GM12892 (cell line): ENCODE data around the gene CDK3.
A peak's percentile ranks its signal among the peaks of the same experiment; 100 is the strongest.

Experiments
- DNase-seq: peaks from one replicate; pipeline ENCODE4 v3.0.0; 2011; ENCODE audit not compliant: insufficient read length
- FAIRE-seq: peaks from 2 replicates; lab custom pipeline; 2011; peaks lifted over from hg19 to GRCh38; lab: Jason Lieb, UNC
- POLR2A ChIP-seq: IDR thresholded peaks from 2 replicates; pipeline ENCODE4 v1.6.1; 2011; ENCODE audit warnings: low read depth, low read length, control low read depth
- POLR2AphosphoS5 ChIP-seq: IDR thresholded peaks from 2 replicates; pipeline ENCODE4 v1.6.1; 2011; ENCODE audit warnings: low read depth, low read length, control low read depth
- TAF1 ChIP-seq: IDR thresholded peaks from 2 replicates; pipeline ENCODE4 v1.6.1; 2011; ENCODE audit warnings: low read depth, mild to moderate bottlenecking, control low read depth, low read length, borderline replicate concordance

The CDK3 gene

GRCh38 chr17:75995385-75995925 is 5.2 kb upstream of the CDK3 start:
- no peak for TF ChIP-seq POLR2AphosphoS5
- TF ChIP-seq POLR2A: no peak
- no peak for TF ChIP-seq TAF1
- DNase-seq (no peak), FAIRE-seq (no peak)

DNA sequence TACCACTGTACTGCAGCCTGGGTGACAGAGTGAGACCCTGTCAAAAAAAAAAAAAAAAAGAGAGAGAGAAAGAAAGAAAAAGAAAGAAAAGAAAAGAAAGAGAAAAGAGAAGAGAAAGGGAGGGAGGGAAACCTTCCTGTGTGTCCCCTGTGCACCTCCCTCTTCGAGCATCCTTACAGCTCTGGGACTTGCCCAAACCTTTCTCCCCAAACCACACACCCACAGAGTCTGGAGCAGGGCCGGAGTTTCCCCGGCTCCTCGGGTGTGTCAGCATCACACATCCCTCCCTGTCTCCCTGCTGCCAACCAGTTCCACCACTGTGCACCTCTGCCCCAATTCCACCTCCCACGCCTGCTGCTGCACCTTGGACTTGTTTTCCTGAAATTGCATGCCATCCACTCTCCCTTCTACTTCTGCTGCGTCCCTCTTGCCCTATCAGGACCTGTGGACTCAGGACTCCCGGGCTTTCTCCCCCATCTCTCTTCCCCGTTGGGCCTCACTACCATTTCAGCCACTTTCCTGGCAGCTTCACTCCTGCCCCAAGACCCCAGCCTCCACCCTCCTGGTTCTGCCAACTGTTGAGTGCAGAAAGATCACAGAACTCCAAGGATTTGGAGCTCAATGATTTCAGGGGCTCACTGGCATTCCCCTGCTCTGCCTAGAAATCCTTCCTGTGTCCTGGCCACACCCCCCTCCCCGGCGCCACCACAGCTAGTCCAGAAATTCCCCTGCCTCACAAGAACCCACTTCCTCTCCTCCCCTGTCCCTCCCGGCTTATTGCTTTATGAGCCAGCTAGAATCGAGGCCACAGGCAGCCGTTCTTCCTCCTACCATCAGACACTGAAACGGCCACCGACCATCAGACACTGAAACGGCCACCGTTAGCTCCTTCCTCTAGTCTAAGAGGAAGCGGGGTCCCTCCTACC is 3.7 kb upstream of the CDK3 start:
- FAIRE-seq: peak; percentile 90

DNA sequence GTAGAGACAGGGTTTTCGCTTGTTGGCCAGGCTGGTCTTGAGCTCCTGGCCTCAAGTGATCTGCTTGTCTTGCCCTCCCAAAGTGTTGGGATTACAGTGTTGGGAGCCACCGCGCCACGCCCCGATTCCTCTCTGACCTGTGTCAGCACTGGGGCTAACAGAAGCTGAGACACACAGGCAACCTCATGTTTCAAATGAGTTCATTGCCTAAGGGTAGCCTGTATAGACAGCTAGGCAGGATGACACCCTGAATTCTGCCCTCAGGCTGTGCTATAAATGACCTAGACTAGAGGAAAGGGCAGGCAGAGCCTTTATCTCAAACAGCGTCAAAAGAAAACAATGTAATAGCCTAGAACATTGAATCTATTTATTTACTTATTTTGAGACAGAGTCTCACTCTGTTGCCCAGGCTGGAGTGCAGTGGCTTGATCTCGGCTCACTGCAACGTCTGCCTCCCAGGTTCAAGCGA is 2.3 kb upstream of the CDK3 start:
- no peak for FAIRE-seq
- DNase-seq: no peak
- TF ChIP-seq POLR2A: no peak
- no peak for TF ChIP-seq POLR2AphosphoS5
- TF ChIP-seq TAF1: no peak

More for the DNA sequence above, 3.7 kb upstream of the CDK3 start:
- no peak for TF ChIP-seq TAF1
- TF ChIP-seq POLR2A: 0 out of 2 replicates have a peak, but pooled peaks have one; percentile 58
- DNase-seq: no peak

DNA sequence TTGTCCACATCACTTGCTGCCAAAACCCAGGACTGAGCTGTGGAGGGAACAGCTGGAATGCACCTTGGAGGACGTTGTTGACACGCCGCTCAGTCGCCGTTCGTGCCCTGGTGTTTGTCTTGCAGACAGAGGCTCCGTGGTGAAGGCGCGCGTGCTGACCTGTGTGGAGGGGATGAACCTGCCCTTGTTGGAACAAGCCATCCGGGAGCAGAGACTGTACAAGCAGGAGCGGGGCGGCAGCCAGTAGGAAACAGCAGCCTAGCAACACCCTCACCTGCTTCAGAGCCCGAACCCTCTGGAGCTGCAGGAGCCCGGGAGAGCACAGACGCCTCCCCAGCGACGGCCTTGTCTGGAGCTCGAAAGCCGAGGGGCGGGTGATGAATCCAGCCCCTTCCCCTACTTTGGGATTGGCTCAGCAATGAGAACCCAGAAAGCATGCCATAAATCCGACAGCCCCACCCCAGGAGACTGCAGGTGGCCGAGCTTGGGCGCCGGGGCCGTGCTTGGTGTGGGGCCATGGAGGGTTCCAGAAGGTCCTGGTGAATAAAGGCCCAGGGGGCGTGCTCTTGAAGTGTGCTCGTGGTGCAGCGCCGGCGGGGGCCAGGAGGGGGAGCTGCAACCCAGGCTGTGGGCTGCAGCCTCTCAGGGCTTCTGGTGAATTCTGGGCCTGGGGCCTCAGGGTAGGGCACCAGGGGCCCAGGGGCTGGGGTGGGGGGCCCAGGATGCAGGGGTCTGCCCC is 470 bp upstream of the CDK3 start:
- no peak for FAIRE-seq
- no peak for TF ChIP-seq TAF1
- no peak for TF ChIP-seq POLR2A
- no peak for TF ChIP-seq POLR2AphosphoS5

DNA sequence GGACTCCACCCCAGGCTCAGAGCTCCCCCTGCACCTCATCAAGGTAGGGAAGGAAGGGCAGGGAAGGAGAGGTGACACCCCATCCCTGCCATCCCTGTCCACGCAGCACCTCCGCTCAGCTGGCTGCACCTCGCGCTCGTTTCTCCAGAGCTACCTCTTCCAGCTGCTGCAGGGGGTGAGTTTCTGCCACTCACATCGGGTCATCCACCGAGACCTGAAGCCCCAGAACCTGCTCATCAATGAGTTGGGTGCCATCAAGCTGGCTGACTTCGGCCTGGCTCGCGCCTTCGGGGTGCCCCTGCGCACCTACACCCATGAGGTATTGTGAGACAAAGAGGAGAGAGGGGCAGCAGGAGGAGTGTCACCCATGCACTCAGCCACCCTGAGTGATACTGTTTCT is 1.4 kb downstream of the CDK3 start:
- no peak for DNase-seq
- FAIRE-seq: no peak

More for the DNA sequence above, 470 bp upstream of the CDK3 start:
- DNase-seq: peak; percentile 85

DNA sequence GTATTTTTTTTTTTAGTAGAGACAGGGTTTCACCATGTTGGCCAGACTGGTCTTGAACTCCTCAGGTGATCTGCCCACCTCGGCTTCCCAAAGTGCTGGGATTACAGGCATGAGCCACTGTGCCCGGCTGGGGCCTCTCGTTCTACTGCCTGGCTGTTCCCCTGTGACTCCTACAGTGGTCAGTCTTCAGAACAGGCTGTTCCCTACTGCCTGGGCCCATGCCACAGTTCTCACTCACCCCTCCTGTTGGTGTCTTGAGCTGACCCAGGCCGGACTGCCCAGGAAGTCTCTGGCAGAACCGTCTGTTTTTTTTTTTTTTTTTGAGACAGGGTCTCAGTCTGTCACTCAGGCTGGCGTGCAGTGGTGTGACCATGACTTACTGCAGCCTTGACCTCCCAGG is 3.3 kb downstream of the CDK3 start:
- FAIRE-seq: no peak
- TF ChIP-seq POLR2AphosphoS5: no peak
- no peak for TF ChIP-seq POLR2A
- TF ChIP-seq TAF1: no peak
- DNase-seq: no peak

More for the DNA sequence above, 1.4 kb downstream of the CDK3 start:
- TF ChIP-seq TAF1 (no peak), POLR2A (no peak), POLR2AphosphoS5 (no peak)

GRCh38 chr17:76004750-76005262 is 4.2 kb downstream of the CDK3 start:
- TF ChIP-seq TAF1: no peak
- FAIRE-seq (no peak), DNase-seq (no peak)

GRCh38 chr17:76005263-76006149 is 4.9 kb downstream of the CDK3 start:
- TF ChIP-seq POLR2A: no peak
- DNase-seq (peak; percentile 76), FAIRE-seq (peak; percentile 93)

DNA sequence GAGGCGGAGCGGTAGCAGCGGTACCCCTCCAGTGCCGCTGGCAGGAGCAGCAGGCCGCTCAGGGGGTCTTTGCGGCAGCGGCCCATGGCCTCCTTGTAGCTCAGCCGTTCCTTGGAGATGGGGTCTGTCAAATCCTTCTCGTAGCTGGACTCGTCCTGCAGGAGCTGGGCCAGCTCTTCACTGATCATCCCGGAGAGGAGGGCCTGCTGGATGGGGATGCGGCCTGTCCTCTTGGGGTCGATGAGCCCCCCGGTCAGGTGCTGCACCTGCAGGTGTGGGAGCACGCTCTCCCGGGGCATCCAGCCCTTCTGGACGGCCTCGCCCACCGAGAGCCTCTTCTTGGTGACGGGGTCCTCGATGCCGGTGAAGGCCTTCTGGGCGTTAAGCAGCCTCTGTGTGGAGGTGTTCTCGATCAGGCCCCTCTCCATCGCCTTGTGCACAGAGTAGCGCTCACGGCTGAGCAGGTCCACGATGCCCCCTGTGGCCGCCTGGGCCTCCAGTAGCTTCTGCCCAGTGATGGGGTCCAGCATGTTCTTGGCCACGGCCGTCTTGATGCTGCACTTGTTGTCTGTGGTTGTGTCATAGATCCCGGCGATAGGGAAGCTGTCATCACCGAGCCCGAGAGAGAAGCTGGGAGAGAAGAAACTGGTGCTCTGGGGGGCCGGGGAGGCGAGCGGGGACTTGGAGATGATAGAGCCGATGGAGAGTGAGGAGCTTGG is 6.6 kb downstream of the CDK3 start:
- FAIRE-seq (no peak), DNase-seq (no peak)
- TF ChIP-seq POLR2AphosphoS5 (no peak), POLR2A (no peak), TAF1 (no peak)

- TF ChIP-seq POLR2A: no peak
- no peak for TF ChIP-seq POLR2AphosphoS5
- no peak for TF ChIP-seq TAF1
- FAIRE-seq (no peak), DNase-seq (no peak)
Observed at GRCh38 chr17:76007850-76008165, 7.2 kb downstream of the CDK3 start.

- TF ChIP-seq POLR2A (no peak), POLR2AphosphoS5 (no peak), TAF1 (no peak)
- FAIRE-seq: no peak
- no peak for DNase-seq
Observed at GRCh38 chr17:76008208-76008607, 7.6 kb downstream of the CDK3 start.
